Measurements from ENCODE around the gene TPSG1.
"Not testable (repeated sequence)": the region's sequence is repeated elsewhere in the genome, so short reads cannot be mapped to it uniquely, and the experiment has no call there.

- TF ChIP-seq, protein P1, sequence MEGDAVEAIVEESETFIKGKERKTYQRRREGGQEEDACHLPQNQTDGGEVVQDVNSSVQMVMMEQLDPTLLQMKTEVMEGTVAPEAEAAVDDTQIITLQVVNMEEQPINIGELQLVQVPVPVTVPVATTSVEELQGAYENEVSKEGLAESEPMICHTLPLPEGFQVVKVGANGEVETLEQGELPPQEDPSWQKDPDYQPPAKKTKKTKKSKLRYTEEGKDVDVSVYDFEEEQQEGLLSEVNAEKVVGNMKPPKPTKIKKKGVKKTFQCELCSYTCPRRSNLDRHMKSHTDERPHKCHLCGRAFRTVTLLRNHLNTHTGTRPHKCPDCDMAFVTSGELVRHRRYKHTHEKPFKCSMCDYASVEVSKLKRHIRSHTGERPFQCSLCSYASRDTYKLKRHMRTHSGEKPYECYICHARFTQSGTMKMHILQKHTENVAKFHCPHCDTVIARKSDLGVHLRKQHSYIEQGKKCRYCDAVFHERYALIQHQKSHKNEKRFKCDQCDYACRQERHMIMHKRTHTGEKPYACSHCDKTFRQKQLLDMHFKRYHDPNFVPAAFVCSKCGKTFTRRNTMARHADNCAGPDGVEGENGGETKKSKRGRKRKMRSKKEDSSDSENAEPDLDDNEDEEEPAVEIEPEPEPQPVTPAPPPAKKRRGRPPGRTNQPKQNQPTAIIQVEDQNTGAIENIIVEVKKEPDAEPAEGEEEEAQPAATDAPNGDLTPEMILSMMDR (IDR thresholded peaks at IDR 0.05), result not testable (repeated sequence)
- not testable (repeated sequence) for TF ChIP-seq POLR2AphosphoS5 (IDR thresholded peaks at IDR 0.05)
These were observed 6.2 kb upstream of the TPSG1 start for GRCh38 chr16:1231301-1231700.
